IMR-90 (cell line): ENCODE measurements around the gene BHLHA9. TPM values are rescaled to one million over a fixed set of nuclear protein-coding genes. Genes with fewer than 3 reads are reported as not detected.

Experiments
- ATAC-seq: fragments of 200-7000 bp; cut with Tn5 transposase; 2 replicates; pipeline ENCODE4 v1.9.1; 2020; ENCODE audit warnings: low read depth, mild to moderate bottlenecking, moderate library complexity
- BruUV-seq: library from RNA; stranded (reverse); fragments of 400-500 nt; replicated peaks from 2 replicates; lab custom pipeline; 2021; lab: Mats Ljungman, UMichigan
- CTCF ChIA-PET: fragments of 300-600 bp; formaldehyde crosslinking; extraction: SDS; loops from one replicate; lab custom pipeline; 2021; ENCODE audit warnings: antibody characterized with exemption; lab: Yijun Ruan, JAX
- POLR2A ChIA-PET: fragments of 300-600 bp; sonication (Branson Sonifier 250); formaldehyde crosslinking; loops from one replicate; lab custom pipeline; 2022; ENCODE audit warnings: antibody characterized with exemption; ENCODE audit not compliant: unreplicated experiment; lab: Charles Lee
- DNase-seq: peaks from one replicate; pipeline ENCODE4 v3.0.0; 2013
- H2AFZ ChIP-seq: replicated peaks from 2 replicates; pipeline ENCODE3; 2013; ENCODE audit warnings: low read length, mild to moderate bottlenecking; ENCODE audit not compliant: poor library complexity
- H2AK5ac ChIP-seq: 2 replicates; pipeline ENCODE4 v1.6.1; 2013; ENCODE audit warnings: low read depth, low read length, inconsistent platforms
- H2AK9ac ChIP-seq: replicated peaks from 2 replicates; pipeline ENCODE3; 2013; ENCODE audit warnings: mild to moderate bottlenecking, low read depth, low read length, moderate library complexity; ENCODE audit not compliant: poor library complexity
- H2BK120ac ChIP-seq: 2 replicates; pipeline ENCODE4 v1.6.1; 2013; ENCODE audit warnings: low read depth, low read length, inconsistent platforms
- H2BK15ac ChIP-seq: 3 replicates; pipeline ENCODE4 v1.6.1; 2013; ENCODE audit warnings: low read depth, low read length, inconsistent platforms
- H2BK20ac ChIP-seq: 2 replicates; pipeline ENCODE4 v1.6.1; 2013; ENCODE audit warnings: low read depth, mild to moderate bottlenecking, inconsistent platforms, low read length, moderate library complexity
- H2BK5ac ChIP-seq: 2 replicates; pipeline ENCODE4 v1.6.1; 2013; ENCODE audit warnings: mild to moderate bottlenecking, low read depth, low read length, inconsistent platforms; ENCODE audit not compliant: poor library complexity, severe bottlenecking
- H3K14ac ChIP-seq: replicated peaks from 2 replicates; pipeline ENCODE4 v1.6.1; 2013; ENCODE audit warnings: low read depth, low read length, inconsistent platforms
- H3K18ac ChIP-seq: 2 replicates; pipeline ENCODE4 v1.6.1; 2013; ENCODE audit warnings: low read depth, low read length, control low read depth
- H3K23ac ChIP-seq: 2 replicates; pipeline ENCODE4 v1.6.1; 2013; ENCODE audit warnings: low read depth, low read length, inconsistent platforms
- H3K27ac ChIP-seq: 2 replicates; pipeline ENCODE4 v1.5.1; 2013; ENCODE audit warnings: mild to moderate bottlenecking, control low read depth, low read length; ENCODE audit not compliant: insufficient read depth
- H3K27me3 ChIP-seq: 2 replicates; pipeline ENCODE4 v1.6.1; 2013; ENCODE audit warnings: low read length; ENCODE audit not compliant: control insufficient read depth, insufficient read depth
- H3K36me3 ChIP-seq: 2 replicates; pipeline ENCODE4 v1.6.1; 2013; ENCODE audit warnings: low read length, mixed read lengths; ENCODE audit not compliant: control insufficient read depth, insufficient read depth
- H3K4ac ChIP-seq: 2 replicates; pipeline ENCODE4 v1.6.1; 2013; ENCODE audit warnings: low read depth, low read length, inconsistent platforms
- H3K4me1 ChIP-seq: 2 replicates; pipeline ENCODE4 v1.6.1; 2013; ENCODE audit warnings: low read length, mixed read lengths; ENCODE audit not compliant: control insufficient read depth, insufficient read depth
- H3K4me2 ChIP-seq: 2 replicates; pipeline ENCODE4 v1.6.1; 2013; ENCODE audit warnings: low read depth, mild to moderate bottlenecking, control low read depth, low read length, moderate library complexity
- H3K4me3 ChIP-seq: 2 replicates; pipeline ENCODE4 v1.5.1; 2013; ENCODE audit warnings: low read depth, mild to moderate bottlenecking, control low read depth, low read length, moderate library complexity; ENCODE audit not compliant: insufficient read depth
- H3K56ac ChIP-seq: 2 replicates; pipeline ENCODE4 v1.6.1; 2013; ENCODE audit warnings: low read length, inconsistent platforms; ENCODE audit not compliant: insufficient read depth; ENCODE audit errors: extremely low read depth
- H3K79me1 ChIP-seq, 2 experiments: 2 replicates each; pipeline ENCODE4 v1.6.1; 2013; ENCODE audit warnings: low read length in 2 of 2, inconsistent platforms in 1 of 2, low read depth in 1 of 2
- H3K9ac ChIP-seq: 2 replicates; pipeline ENCODE4 v1.6.1; 2013; ENCODE audit warnings: low read depth, low read length, control low read depth
- H3K9me1 ChIP-seq: 2 replicates; pipeline ENCODE4 v1.6.1; 2013; ENCODE audit warnings: low read length, inconsistent platforms; ENCODE audit not compliant: insufficient read depth
- H3K9me3 ChIP-seq: 2 replicates; pipeline ENCODE4 v1.6.1; 2013; ENCODE audit warnings: low read length; ENCODE audit not compliant: control insufficient read depth, insufficient read depth
- H4K20me1 ChIP-seq: 2 replicates; pipeline ENCODE4 v1.6.1; 2013; ENCODE audit warnings: low read length, inconsistent platforms; ENCODE audit not compliant: insufficient read depth
- H4K5ac ChIP-seq: 2 replicates; pipeline ENCODE4 v1.6.1; 2013; ENCODE audit warnings: mild to moderate bottlenecking, low read depth, low read length, control low read depth
- H4K8ac ChIP-seq, 2 experiments: 2 replicates each; pipeline ENCODE4 v1.6.1; 2013; ENCODE audit warnings: low read depth in 2 of 2, low read length in 2 of 2, control low read depth in 1 of 2, inconsistent platforms in 1 of 2
- H4K91ac ChIP-seq: 2 replicates; pipeline ENCODE4 v1.6.1; 2013; ENCODE audit warnings: low read depth, low read length, inconsistent platforms; ENCODE audit not compliant: insufficient read depth
- BHLHE40 ChIP-seq: fragments of 150-350 bp; IDR thresholded peaks from 2 replicates; pipeline ENCODE4 v1.6.1; 2016; ENCODE audit warnings: mild to moderate bottlenecking, low read depth, low read length
- CEBPB ChIP-seq: IDR thresholded peaks from 2 replicates; pipeline ENCODE4 v1.6.1; 2012; ENCODE audit warnings: low read depth, low read length, improper control_type of control experiment
- CHD1 ChIP-seq: IDR thresholded peaks from 2 replicates; pipeline ENCODE4 v1.6.1; 2012; ENCODE audit warnings: low read depth, low read length, improper control_type of control experiment
- CTCF ChIP-seq: conservative IDR thresholded peaks from 2 replicates; pipeline ENCODE4 v1.5.1; 2012; ENCODE audit warnings: mild to moderate bottlenecking, low read depth, low read length, improper control_type of control experiment
- FOS ChIP-seq: fragments of 150-350 bp; IDR thresholded peaks from 2 replicates; pipeline ENCODE4 v1.6.1; 2016; ENCODE audit warnings: low read depth, low read length
- MAFK ChIP-seq: IDR thresholded peaks from 2 replicates; pipeline ENCODE4 v1.6.1; 2012; ENCODE audit warnings: low read depth, low read length, improper control_type of control experiment
- MAZ ChIP-seq: IDR thresholded peaks from 2 replicates; pipeline ENCODE4 v1.6.1; 2012; ENCODE audit warnings: low read depth, mild to moderate bottlenecking, low read length, improper control_type of control experiment, moderate library complexity, borderline replicate concordance
- MXI1 ChIP-seq: IDR thresholded peaks from 2 replicates; pipeline ENCODE4 v1.6.1; 2012; ENCODE audit warnings: low read depth, mild to moderate bottlenecking, low read length, moderate library complexity, borderline replicate concordance
- NFE2L2 ChIP-seq: fragments of 150-350 bp; IDR thresholded peaks from 2 replicates; pipeline ENCODE4 v1.6.1; 2016; ENCODE audit warnings: low read depth, mild to moderate bottlenecking, low read length
- POLR2A ChIP-seq: IDR thresholded peaks from 2 replicates; pipeline ENCODE4 v1.6.1; 2012; ENCODE audit warnings: mild to moderate bottlenecking, low read depth, low read length
- RAD21 ChIP-seq: IDR thresholded peaks from 2 replicates; pipeline ENCODE4 v1.6.1; 2012; ENCODE audit warnings: low read length, improper control_type of control experiment
- RCOR1 ChIP-seq: IDR thresholded peaks from 2 replicates; pipeline ENCODE4 v1.6.1; 2012; ENCODE audit warnings: mild to moderate bottlenecking, low read length, improper control_type of control experiment; ENCODE audit not compliant: insufficient replicate concordance
- RFX5 ChIP-seq: IDR thresholded peaks from 2 replicates; pipeline ENCODE4 v1.8.0; 2012; ENCODE audit warnings: low read depth, mild to moderate bottlenecking, low read length, moderate library complexity
- SMC3 ChIP-seq: fragments of 150-350 bp; IDR thresholded peaks from 2 replicates; pipeline ENCODE4 v1.6.1; 2016; ENCODE audit warnings: low read depth, mild to moderate bottlenecking, antibody characterized with exemption, low read length, moderate library complexity
- WGBS, 2 experiments: methylation state at CpG; one replicate each; pipeline versions ENCODE4 v1.1.5 to v1.1.7; 2013; ENCODE audit warnings: missing lambda C conversion rate in 2 of 2; ENCODE audit not compliant: insufficient read length in 1 of 2; ENCODE audit errors: extremely low coverage in 2 of 2; 5-methylcytosine and 5-hydroxymethylcytosine counted together
- dilution Hi-C: fragments of 300-500 bp; cut with HindIII; formaldehyde crosslinking; loops from one replicate; pipeline ENCODE4 v1.14.3; 2018; ENCODE audit warnings: low sequenced_read_pairs; ENCODE audit not compliant: unreplicated experiment
- in situ Hi-C: fragments of 300-500 bp; cut with MboI; formaldehyde crosslinking; loops from 3 replicates; pipeline ENCODE4 v1.14.3; 2019; ENCODE audit warnings: low sequenced_read_pairs, inconsistent platforms, mixed read lengths
- intact Hi-C: fragments of 100-400 bp; cut with micrococcal nuclease; formaldehyde crosslinking; loops from 2 replicates; pipeline ENCODE4 v1.10.0; 2022
- polyA plus RNA-seq, 3 experiments: library from polyadenylated mRNA; depleted of rRNA; stranded (reverse); fragments of >200 nt; gene quantifications; 2 replicates each; pipeline ENCODE4 v1.2.3, GENCODE V29; 2012; ENCODE audit warnings: low replicate concordance in 1 of 3
- total RNA-seq: library from RNA; depleted of rRNA; stranded (reverse); fragments of >200 nt; gene quantifications from 2 replicates; pipeline ENCODE4 v1.2.3, GENCODE V29; 2012
- TF ChIP-seq, protein P1 (sequence below): fragments of 150-350 bp; IDR thresholded peaks from 2 replicates; pipeline ENCODE4 v1.6.1; 2016; ENCODE audit warnings: low read depth, mild to moderate bottlenecking, low read length, moderate library complexity, borderline replicate concordance
- TF ChIP-seq, protein P2 (sequence below): fragments of 150-350 bp; IDR thresholded peaks from 2 replicates; pipeline ENCODE4 v1.6.1; 2017; ENCODE audit warnings: mild to moderate bottlenecking, antibody characterized with exemption, low read length, low read depth

The BHLHA9 gene
- total and polyA plus RNA-seq, 2 of the 4 experiments (the other 2 are of a cell fraction) = not detected

- Histone ChIP-seq H2BK20ac (no peak overlapping the region), H3K27me3 (peaks cover 16% of the 10 kb centered on the region), H3K4me3 (no peak overlapping the region), H2BK15ac (no peak overlapping the region), H3K23ac (no peak overlapping the region), H3K4me2 (no peak overlapping the region), H3K4ac (no peak overlapping the region), H3K4me1 (no peaks in the 10 kb centered on the region), H3K9me1 (no peaks in the 10 kb centered on the region), H4K8ac (no peak overlapping the region), H3K9me3 (peaks cover 2% of the 10 kb centered on the region; the same call in 1 of the 2 replicates), H3K18ac (no peak overlapping the region), H4K5ac (no peak overlapping the region), H2AFZ (no peak overlapping the region), H4K91ac (no peak overlapping the region), H2BK120ac (no peak overlapping the region), H4K20me1 (no peaks in the 10 kb centered on the region), H3K56ac (no peak overlapping the region), H2BK5ac (no peak overlapping the region), H3K27ac (no peak overlapping the region), H3K9ac (no peak overlapping the region), H2AK9ac (no peak overlapping the region), H2AK5ac (no peak overlapping the region), H3K36me3 (no peaks in the 10 kb centered on the region), H3K79me1 (no peaks in the 10 kb centered on the region), H3K14ac (no peak overlapping the region)
- intact Hi-C loops (no loop called here), in situ Hi-C loops (no loop called here), dilution Hi-C loops (no loop called here)
- ATAC-seq (no peak), DNase-seq (no peak)
- ChIA-PET POLR2A (no interaction called here), CTCF (no interaction called here)
- no TSS peak for BruUV-seq
- WGBS, 2 experiments = 63% methylated on average over 2 of the region's 8 CpGs; no CpG with 5 or more reads in 1 of the 2 experiments
- TF ChIP-seq RAD21 (no peak), CEBPB (no peak), NFE2L2 (no peak), BHLHE40 (no peak), POLR2A (no peak), CTCF (no peak), MAZ (no peak), RFX5 (no peak), SMC3 (no peak), MXI1 (no peak), CHD1 (no peak), RCOR1 (no peak), MAFK (no peak), FOS (no peak)
- TF ChIP-seq, protein P1, sequence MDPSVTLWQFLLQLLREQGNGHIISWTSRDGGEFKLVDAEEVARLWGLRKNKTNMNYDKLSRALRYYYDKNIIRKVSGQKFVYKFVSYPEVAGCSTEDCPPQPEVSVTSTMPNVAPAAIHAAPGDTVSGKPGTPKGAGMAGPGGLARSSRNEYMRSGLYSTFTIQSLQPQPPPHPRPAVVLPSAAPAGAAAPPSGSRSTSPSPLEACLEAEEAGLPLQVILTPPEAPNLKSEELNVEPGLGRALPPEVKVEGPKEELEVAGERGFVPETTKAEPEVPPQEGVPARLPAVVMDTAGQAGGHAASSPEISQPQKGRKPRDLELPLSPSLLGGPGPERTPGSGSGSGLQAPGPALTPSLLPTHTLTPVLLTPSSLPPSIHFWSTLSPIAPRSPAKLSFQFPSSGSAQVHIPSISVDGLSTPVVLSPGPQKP = no peak
- TF ChIP-seq, protein P2, sequence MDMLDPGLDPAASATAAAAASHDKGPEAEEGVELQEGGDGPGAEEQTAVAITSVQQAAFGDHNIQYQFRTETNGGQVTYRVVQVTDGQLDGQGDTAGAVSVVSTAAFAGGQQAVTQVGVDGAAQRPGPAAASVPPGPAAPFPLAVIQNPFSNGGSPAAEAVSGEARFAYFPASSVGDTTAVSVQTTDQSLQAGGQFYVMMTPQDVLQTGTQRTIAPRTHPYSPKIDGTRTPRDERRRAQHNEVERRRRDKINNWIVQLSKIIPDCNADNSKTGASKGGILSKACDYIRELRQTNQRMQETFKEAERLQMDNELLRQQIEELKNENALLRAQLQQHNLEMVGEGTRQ = no peak
These were observed 43.2 kb downstream of the BHLHA9 start for GRCh38 chr17:1313270-1314005.
